ENCODE data around the gene CEACAM21. TPM values are rescaled to one million over a fixed set of nuclear protein-coding genes. Genes with fewer than 3 reads are reported as not detected.

The CEACAM21 gene
- total RNA-seq, 1 experiment from 2014 or later: 0.35 TPM

- POLR2A ChIA-PET: no interaction called here
- no peak overlapping the region for H3K27ac Mint-ChIP-seq
- ATAC-seq: no peak
Observed at GRCh38 chr19:41624937-41625336, 49.0 kb downstream of the CEACAM21 start.

GRCh38 chr19:41626278-41626677 is 50.3 kb downstream of the CEACAM21 start:
- Mint-ChIP-seq H3K27ac (no peak overlapping the region), H3K36me3 (0 out of 2 replicates have a peak, but pooled peaks cover 3% of the 10 kb centered on the region), H3K4me1 (no peaks in the 10 kb centered on the region), H3K9me3 (peaks cover 14% of the 10 kb centered on the region), H3K4me3 (no peak overlapping the region), H3K27me3 (ENCODE audit: low read depth) (peaks cover 11% of the 10 kb centered on the region)
- ChIA-PET POLR2A (no interaction called here), CTCF (interaction anchor here (1.0 kb wide), 1 partner anchor 16 kb away, joined by 3 read pairs; no protein-coding TSS in a partner anchor)
- DNase-seq (ENCODE audit: low spot score): no peak
- ATAC-seq: no peak
- TF ChIP-seq ZNF121 (CRISPR knock-in tag; IDR thresholded peaks at IDR 0.05) (no peak), E2F4 (CRISPR knock-in tag; IDR thresholded peaks at IDR 0.05; ENCODE audit: borderline replicate concordance, low read depth) (no peak), ZNF532 (CRISPR knock-in tag; IDR thresholded peaks at IDR 0.05; ENCODE audit: borderline replicate concordance) (no peak), STAT6 (CRISPR knock-in tag; conservative IDR thresholded peaks at IDR 0.05; ENCODE audit: low read depth) (no peak), SMAD3 (CRISPR knock-in tag; IDR thresholded peaks at IDR 0.05; ENCODE audit: borderline replicate concordance) (no peak), ZBTB21 (CRISPR knock-in tag; IDR thresholded peaks at IDR 0.05; ENCODE audit: borderline replicate concordance) (no peak), TEAD4 (CRISPR knock-in tag; IDR thresholded peaks at IDR 0.05) (no peak)

More at GRCh38 chr19:41624937-41625336, 49.0 kb downstream of the CEACAM21 start:
- DNase-seq (ENCODE audit: low spot score): no peak
- CTCF ChIA-PET: interaction anchor here (0.6 to 1.3 kb wide), 3 partner anchors 22 to 128 kb away, joined by 3 to 4 read pairs (median 3); no protein-coding TSS in a partner anchor
- TF ChIP-seq ELF4 (CRISPR knock-in tag; IDR thresholded peaks at IDR 0.05; ENCODE audit: low read depth) (no peak), ZBTB43 (CRISPR knock-in tag; IDR thresholded peaks at IDR 0.05) (no peak), E2F4 (CRISPR knock-in tag; IDR thresholded peaks at IDR 0.05; ENCODE audit: borderline replicate concordance, low read depth) (no peak), NFATC4 (CRISPR knock-in tag; IDR thresholded peaks at IDR 0.05) (no peak), PREB (CRISPR knock-in tag; IDR thresholded peaks at IDR 0.05; ENCODE audit: borderline replicate concordance) (no peak), ATF6 (CRISPR knock-in tag; IDR thresholded peaks at IDR 0.05) (no peak), TEAD1 (CRISPR knock-in tag; IDR thresholded peaks at IDR 0.05) (no peak), TEAD4 (CRISPR knock-in tag; IDR thresholded peaks at IDR 0.05) (no peak), ZBTB21 (CRISPR knock-in tag; IDR thresholded peaks at IDR 0.05; ENCODE audit: borderline replicate concordance) (no peak)
- Mint-ChIP-seq H3K36me3 (no peaks in the 10 kb centered on the region), H3K27me3 (ENCODE audit: low read depth) (peaks cover 7% of the 10 kb centered on the region), H3K4me3 (no peak overlapping the region), H3K4me1 (no peaks in the 10 kb centered on the region), H3K9me3 (peaks cover 2% of the 10 kb centered on the region)

All from WTC11 (cell line).